ENCODE results near the gene FAHD2A. TPM values are rescaled to one million over a fixed set of nuclear protein-coding genes. Genes with fewer than 3 reads are reported as not detected.

Gene FAHD2A
- polyA plus RNA-seq, 1 donor from 2014 or later: 27.2 TPM

- no peak overlapping the region for H3K27ac ChIP-seq (ENCODE audit: low read length)
- H3K27me3 ChIP-seq (ENCODE audit: insufficient read depth, low read depth, low read length): no peaks in the 10 kb centered on the region
- no peaks in the 10 kb centered on the region for H3K9me2 ChIP-seq (ENCODE audit: insufficient read depth, low read length)
- H3K9ac ChIP-seq (ENCODE audit: low read length): no peak overlapping the region
- no peaks in the 10 kb centered on the region for H4K20me1 ChIP-seq (ENCODE audit: insufficient read depth)
- no peak overlapping the region for H3K4me2 ChIP-seq (ENCODE audit: low read length)
- H3K9me3 ChIP-seq (ENCODE audit: low read length): peaks cover 2% of the 10 kb centered on the region
- no peak overlapping the region for H3K4me3 ChIP-seq (ENCODE audit: low read length)
- H3F3A ChIP-seq (ENCODE audit: insufficient read depth, low read length, poor library complexity, severe bottlenecking): no peaks in the 10 kb centered on the region
- TF ChIP-seq TAF1 (IDR thresholded peaks at IDR 0.05; ENCODE audit: low read depth) (no peak), CTCF (IDR thresholded peaks at IDR 0.05; ENCODE audit: poor library complexity, severe bottlenecking) (no peak), MXI1 (conservative IDR thresholded peaks at IDR 0.05; ENCODE audit: poor library complexity, severe bottlenecking) (no peak), SMC3 (conservative IDR thresholded peaks at IDR 0.05; ENCODE audit: poor library complexity) (no peak), EZH2 (IDR thresholded peaks at IDR 0.05; ENCODE audit: borderline replicate concordance, insufficient read depth, low read length, poor library complexity, severe bottlenecking) (no peak)
- H2AFZ ChIP-seq (ENCODE audit: low read depth, low read length): no peak overlapping the region
- no peaks in the 10 kb centered on the region for H3K79me2 ChIP-seq (replicated peaks; ENCODE audit: insufficient read depth, low read length)
- no peaks in the 10 kb centered on the region for H3K36me3 ChIP-seq (ENCODE audit: insufficient read depth, low read length)
These were observed 21.0 kb upstream of the FAHD2A start for GRCh38 chr2:95381212-95382191.

DNA sequence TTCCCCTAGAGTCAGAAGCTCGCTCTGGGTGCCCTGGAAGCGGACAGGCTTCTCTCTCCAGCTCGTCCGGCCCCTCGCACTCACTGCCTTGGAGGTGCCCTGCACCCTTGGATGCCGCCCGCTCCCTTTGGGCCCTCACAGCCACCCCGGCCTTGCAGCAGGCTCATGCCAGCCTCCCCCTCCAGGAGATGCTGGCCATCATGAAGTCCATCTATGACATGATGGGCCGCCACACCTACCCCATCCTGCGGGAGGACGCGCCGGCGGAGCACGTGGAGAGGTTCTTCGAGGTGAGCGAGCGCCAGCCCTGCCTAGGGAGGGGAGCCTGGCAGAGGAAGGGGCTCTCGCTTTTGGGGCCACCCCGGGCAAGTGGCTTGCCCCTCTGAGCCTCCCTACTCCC is 20.3 kb upstream of the FAHD2A start:
- Histone ChIP-seq H3K4me2 (ENCODE audit: low read length) (no peak overlapping the region), H3F3A (ENCODE audit: insufficient read depth, low read length, poor library complexity, severe bottlenecking) (no peaks in the 10 kb centered on the region), H3K9ac (ENCODE audit: low read length) (no peak overlapping the region), H3K79me2 (replicated peaks; ENCODE audit: insufficient read depth, low read length) (no peaks in the 10 kb centered on the region), H3K4me3 (ENCODE audit: low read length) (no peak overlapping the region), H3K9me2 (ENCODE audit: insufficient read depth, low read length) (no peaks in the 10 kb centered on the region), H2AFZ (ENCODE audit: low read depth, low read length) (no peak overlapping the region), H3K27me3 (ENCODE audit: insufficient read depth, low read depth, low read length) (no peaks in the 10 kb centered on the region), H3K27ac (ENCODE audit: low read length) (no peak overlapping the region), H3K36me3 (ENCODE audit: insufficient read depth, low read length) (no peaks in the 10 kb centered on the region), H4K20me1 (ENCODE audit: insufficient read depth) (no peaks in the 10 kb centered on the region), H3K9me3 (ENCODE audit: low read length) (no peaks in the 10 kb centered on the region)
- TF ChIP-seq, protein P1, sequence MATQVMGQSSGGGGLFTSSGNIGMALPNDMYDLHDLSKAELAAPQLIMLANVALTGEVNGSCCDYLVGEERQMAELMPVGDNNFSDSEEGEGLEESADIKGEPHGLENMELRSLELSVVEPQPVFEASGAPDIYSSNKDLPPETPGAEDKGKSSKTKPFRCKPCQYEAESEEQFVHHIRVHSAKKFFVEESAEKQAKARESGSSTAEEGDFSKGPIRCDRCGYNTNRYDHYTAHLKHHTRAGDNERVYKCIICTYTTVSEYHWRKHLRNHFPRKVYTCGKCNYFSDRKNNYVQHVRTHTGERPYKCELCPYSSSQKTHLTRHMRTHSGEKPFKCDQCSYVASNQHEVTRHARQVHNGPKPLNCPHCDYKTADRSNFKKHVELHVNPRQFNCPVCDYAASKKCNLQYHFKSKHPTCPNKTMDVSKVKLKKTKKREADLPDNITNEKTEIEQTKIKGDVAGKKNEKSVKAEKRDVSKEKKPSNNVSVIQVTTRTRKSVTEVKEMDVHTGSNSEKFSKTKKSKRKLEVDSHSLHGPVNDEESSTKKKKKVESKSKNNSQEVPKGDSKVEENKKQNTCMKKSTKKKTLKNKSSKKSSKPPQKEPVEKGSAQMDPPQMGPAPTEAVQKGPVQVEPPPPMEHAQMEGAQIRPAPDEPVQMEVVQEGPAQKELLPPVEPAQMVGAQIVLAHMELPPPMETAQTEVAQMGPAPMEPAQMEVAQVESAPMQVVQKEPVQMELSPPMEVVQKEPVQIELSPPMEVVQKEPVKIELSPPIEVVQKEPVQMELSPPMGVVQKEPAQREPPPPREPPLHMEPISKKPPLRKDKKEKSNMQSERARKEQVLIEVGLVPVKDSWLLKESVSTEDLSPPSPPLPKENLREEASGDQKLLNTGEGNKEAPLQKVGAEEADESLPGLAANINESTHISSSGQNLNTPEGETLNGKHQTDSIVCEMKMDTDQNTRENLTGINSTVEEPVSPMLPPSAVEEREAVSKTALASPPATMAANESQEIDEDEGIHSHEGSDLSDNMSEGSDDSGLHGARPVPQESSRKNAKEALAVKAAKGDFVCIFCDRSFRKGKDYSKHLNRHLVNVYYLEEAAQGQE (IDR thresholded peaks at IDR 0.05; ENCODE audit: borderline replicate concordance): no peak
- TF ChIP-seq EP300 (conservative IDR thresholded peaks at IDR 0.05; ENCODE audit: poor library complexity, severe bottlenecking) (no peak), CTCF (IDR thresholded peaks at IDR 0.05; ENCODE audit: poor library complexity, severe bottlenecking) (no peak), TAF1 (IDR thresholded peaks at IDR 0.05; ENCODE audit: low read depth) (no peak), EZH2 (IDR thresholded peaks at IDR 0.05; ENCODE audit: borderline replicate concordance, insufficient read depth, low read length, poor library complexity, severe bottlenecking) (no peak), POLR2AphosphoS5 (IDR thresholded peaks at IDR 0.05) (no peak), SMC3 (conservative IDR thresholded peaks at IDR 0.05; ENCODE audit: poor library complexity) (no peak), MXI1 (conservative IDR thresholded peaks at IDR 0.05; ENCODE audit: poor library complexity, severe bottlenecking) (no peak), RAD21 (conservative IDR thresholded peaks at IDR 0.05) (no peak)

Data from neural cell (in vitro differentiated cells).